ENCODE data around the gene MYO18A.

Gene MYO18A

DNA sequence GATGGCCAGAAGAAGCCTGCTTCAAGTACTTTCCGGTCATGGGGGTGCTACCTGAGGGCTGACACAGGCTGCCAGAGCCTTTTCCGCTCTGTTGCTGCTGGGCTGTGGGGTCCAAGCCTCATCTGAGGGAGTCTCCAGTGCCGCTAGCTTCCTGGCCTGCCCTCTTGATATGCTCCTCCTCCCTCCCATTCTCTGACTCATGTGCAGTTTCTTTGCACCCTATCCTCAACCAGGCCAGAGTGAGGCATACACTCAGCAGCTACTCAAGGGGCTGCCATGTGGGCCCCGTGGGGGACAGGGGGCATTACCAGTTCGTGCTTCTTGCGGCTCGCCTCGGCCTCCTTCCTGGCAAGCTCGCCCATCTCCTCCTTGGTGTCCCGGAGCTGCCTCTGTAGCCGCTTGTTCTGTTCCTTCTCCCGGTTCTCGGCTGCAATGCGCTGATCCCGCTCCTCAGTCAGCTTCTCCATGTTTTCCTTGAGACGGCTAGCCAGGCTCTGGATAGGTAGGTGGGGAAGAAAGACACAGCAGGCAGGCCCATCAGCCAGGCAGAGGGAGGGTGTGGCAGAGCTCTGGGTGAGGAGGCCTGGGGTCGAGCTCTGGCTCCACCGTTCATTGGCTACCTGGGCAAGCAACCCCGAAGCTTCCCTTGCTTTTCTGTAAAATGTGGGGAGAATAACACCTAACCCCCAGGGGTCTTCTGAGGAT is 93.4 kb downstream of the MYO18A start:
- H3K4me3 ChIP-seq (ENCODE audit: low read depth, low read length): no peak overlapping the region
- peak; percentile 13 for DNase-seq
- H3K36me3 ChIP-seq (replicated peaks): no peaks in the 10 kb centered on the region
- no peak overlapping the region for H3K27ac ChIP-seq
- TF ChIP-seq, protein P1, sequence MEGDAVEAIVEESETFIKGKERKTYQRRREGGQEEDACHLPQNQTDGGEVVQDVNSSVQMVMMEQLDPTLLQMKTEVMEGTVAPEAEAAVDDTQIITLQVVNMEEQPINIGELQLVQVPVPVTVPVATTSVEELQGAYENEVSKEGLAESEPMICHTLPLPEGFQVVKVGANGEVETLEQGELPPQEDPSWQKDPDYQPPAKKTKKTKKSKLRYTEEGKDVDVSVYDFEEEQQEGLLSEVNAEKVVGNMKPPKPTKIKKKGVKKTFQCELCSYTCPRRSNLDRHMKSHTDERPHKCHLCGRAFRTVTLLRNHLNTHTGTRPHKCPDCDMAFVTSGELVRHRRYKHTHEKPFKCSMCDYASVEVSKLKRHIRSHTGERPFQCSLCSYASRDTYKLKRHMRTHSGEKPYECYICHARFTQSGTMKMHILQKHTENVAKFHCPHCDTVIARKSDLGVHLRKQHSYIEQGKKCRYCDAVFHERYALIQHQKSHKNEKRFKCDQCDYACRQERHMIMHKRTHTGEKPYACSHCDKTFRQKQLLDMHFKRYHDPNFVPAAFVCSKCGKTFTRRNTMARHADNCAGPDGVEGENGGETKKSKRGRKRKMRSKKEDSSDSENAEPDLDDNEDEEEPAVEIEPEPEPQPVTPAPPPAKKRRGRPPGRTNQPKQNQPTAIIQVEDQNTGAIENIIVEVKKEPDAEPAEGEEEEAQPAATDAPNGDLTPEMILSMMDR (IDR thresholded peaks at IDR 0.05; ENCODE audit: low read depth, low read length, missing control alignments): no peak
- in situ Hi-C loops (cut with HindIII; ENCODE audit: low pct_ligation_motif_present, low sequenced_read_pairs): no loop called here
- no peaks in the 10 kb centered on the region for H3K27me3 ChIP-seq (replicated peaks)

DNA sequence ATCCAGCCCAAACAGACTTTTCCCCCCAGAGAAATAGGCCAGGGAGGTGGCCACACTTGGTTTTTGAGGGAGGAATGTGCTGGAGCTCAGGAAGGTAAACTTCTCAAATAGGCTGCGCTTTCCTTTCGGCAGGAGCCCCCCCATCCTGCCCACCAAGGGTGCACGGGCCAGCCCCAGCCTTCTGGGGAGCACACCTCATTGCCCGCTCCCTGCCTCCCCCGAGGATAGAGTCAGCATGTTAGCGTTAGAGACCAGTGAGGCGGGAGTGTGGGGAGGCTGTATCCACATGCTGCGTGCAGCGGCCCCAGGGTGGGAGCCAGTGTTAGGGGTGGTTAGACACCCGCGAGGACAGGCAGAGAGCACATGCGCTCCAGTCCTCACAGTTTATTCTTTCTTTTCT is 95.0 kb downstream of the MYO18A start:
- in situ Hi-C loops (cut with HindIII; ENCODE audit: low pct_ligation_motif_present, low sequenced_read_pairs): no loop called here
- Histone ChIP-seq H3K27ac (no peak overlapping the region), H3K4me3 (ENCODE audit: low read depth, low read length) (no peak overlapping the region), H3K36me3 (replicated peaks) (no peaks in the 10 kb centered on the region), H3K27me3 (replicated peaks) (no peaks in the 10 kb centered on the region)
- no peak for DNase-seq
- TF ChIP-seq, protein P1 (IDR thresholded peaks at IDR 0.05; ENCODE audit: low read depth, low read length, missing control alignments): no peak

DNA sequence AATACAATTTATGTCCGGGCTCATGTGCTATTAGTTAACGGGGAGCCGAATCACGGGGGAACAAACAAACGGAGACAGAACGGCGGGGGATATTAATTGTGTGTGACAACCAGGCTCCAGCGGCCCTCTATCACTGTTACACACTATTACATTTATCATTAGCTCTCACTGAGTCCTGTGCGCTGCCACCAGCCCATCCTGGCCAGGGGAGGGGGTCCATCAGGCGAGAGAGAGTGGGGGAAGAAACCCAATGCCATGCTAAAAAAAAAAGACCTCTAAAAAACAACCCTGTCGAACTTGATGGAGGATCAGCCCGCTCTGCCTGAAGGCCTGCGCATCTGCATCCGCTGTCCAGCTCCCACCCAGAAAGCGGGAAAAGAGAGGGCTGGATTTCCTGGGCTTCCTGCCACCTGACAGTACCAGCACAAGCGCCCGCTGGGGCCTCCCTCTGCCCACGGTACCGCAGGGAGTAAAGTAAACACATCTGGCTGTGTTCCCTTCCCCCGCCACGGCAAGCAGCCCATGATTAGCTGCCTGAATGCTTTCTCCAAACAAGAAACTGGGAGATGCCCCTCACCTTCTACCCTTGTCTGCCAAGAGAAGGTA is 95.6 kb downstream of the MYO18A start:
- no peak overlapping the region for H3K4me3 ChIP-seq (ENCODE audit: low read depth, low read length)
- in situ Hi-C loops (cut with HindIII; ENCODE audit: low pct_ligation_motif_present, low sequenced_read_pairs): no loop called here
- no peaks in the 10 kb centered on the region for H3K36me3 ChIP-seq (replicated peaks)
- H3K27me3 ChIP-seq (replicated peaks): no peaks in the 10 kb centered on the region
- TF ChIP-seq, protein P1 (IDR thresholded peaks at IDR 0.05; ENCODE audit: low read depth, low read length, missing control alignments): no peak
- H3K27ac ChIP-seq: no peak overlapping the region
- no peak for DNase-seq

DNA sequence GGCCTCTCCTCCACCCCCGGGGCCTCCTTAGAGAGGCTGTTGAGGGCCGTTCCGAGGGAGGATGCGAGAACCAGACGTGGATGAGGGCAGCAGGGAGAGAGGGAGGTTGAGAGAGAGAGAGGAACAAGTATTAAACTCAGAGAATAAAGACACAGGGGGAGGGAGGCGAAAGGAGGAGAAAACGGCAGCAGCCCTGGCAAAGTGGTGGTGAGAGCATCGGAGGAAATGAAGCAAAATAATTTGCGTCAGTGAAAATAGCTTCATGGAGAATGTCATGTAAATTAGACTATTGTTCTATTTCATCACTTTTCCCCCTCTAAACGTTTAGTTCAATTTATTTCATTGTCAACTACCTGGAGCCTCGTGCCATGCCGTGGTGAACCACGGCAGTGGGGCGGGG is 99.2 kb downstream of the MYO18A start:
- in situ Hi-C loops (cut with HindIII; ENCODE audit: low pct_ligation_motif_present, low sequenced_read_pairs): no loop called here
- Histone ChIP-seq H3K27me3 (replicated peaks) (no peaks in the 10 kb centered on the region), H3K36me3 (replicated peaks) (no peaks in the 10 kb centered on the region), H3K4me3 (ENCODE audit: low read depth, low read length) (no peak overlapping the region), H3K27ac (no peak overlapping the region)
- no peak for DNase-seq
- TF ChIP-seq, protein P1 (IDR thresholded peaks at IDR 0.05; ENCODE audit: low read depth, low read length, missing control alignments): no peak

DNA sequence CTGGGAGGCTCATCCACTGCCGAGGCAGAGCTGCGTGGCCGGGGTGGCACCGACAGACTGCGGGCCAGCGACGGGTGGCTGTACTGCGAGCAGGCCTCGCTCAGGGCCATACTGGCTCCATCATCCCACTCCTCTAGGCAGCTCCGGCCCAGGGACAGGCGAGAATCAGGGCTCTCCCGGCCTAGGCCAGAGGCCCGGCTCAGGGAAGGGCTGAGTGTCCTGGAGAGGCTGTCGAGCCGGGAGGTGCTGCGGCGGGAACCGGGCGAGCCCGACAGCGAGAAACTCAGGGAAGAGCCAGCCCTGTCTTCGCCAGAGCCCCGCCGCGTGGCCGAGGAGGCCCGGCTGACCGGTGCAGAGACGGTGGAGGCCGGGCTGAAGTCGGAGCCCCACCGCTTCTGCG is 99.9 kb downstream of the MYO18A start:
- Histone ChIP-seq H3K36me3 (replicated peaks) (no peaks in the 10 kb centered on the region), H3K27me3 (replicated peaks) (no peaks in the 10 kb centered on the region), H3K4me3 (ENCODE audit: low read depth, low read length) (no peak overlapping the region), H3K27ac (no peak overlapping the region)
- no peak for DNase-seq
- in situ Hi-C loops (cut with HindIII; ENCODE audit: low pct_ligation_motif_present, low sequenced_read_pairs): no loop called here
- TF ChIP-seq, protein P1 (IDR thresholded peaks at IDR 0.05; ENCODE audit: low read depth, low read length, missing control alignments): no peak
